HG03108 (cell line): ENCODE measurements around the gene PLEKHH1.

Source experiments
- ATAC-seq: cut with Tn5 transposase; IDR thresholded peaks from one replicate; pipeline ENCODE4 v1.9.1; 2021; ENCODE audit warnings: moderate library complexity; ENCODE audit not compliant: unreplicated experiment

Gene PLEKHH1

DNA sequence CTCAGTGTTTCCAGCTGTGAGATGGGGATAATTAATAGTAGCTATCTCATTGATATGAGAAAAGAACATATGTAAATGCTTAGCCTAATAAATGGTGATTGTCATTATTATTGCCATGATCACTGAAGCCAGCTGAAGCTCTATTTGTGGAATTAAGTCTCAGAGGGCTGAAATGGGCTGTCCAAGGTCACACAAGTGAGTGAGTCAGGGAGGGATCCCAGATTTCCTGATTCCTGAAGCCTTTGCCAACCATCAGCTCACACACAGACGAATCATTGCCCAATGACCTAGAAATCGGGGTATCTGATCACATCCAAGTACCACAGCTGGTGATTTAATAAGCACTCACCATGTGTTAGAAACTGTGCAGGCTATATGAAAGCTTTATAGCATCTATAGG lies 23.0 kb upstream of the PLEKHH1 start:
- ATAC-seq: no peak

DNA sequence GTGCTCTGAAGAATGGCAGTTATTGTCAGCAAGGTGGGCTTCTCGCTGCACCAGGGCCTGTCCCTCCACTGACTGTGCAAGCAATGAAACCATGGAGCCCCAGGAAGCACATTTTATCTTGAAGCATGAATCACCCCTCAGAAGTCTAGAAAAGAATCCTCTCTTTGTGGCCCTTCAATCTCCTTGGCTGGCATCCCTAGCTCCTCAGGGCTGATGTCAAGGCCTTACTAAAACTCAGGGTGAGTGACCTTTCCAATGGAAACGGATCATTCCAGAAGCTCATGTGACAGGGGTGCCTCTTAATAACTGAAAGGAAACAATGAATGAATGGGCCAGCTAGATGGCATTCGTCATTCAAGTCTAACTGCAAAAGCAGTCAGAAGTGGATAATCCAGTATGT lies 22.3 kb upstream of the PLEKHH1 start:
- no peak for ATAC-seq

- no peak for ATAC-seq
These were observed 20.4 kb upstream of the PLEKHH1 start for GRCh38 chr14:67512463-67513310.

GRCh38 chr14:67513631-67514108 lies 19.4 kb upstream of the PLEKHH1 start:
- no peak for ATAC-seq

DNA sequence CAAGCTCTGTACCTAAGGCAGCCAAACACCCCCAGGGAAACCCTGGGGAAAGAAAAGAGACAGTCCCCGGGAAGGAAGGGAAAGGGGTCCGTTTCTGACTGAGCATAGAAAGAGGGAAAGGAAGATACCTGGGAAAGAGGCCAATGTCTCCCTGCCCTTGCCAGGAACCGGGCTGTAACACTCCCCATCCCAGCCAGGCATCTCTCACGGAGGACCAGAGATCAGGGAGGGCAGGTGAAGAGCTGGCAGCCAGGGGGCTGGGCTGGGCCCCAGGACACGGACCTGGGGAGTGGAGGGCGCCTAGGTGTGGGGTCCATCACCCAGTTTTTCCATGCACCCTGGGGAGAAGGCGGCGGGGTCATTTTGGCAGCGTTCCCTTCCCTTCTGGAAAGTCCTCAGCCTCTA lies 18.9 kb upstream of the PLEKHH1 start:
- no peak for ATAC-seq

DNA sequence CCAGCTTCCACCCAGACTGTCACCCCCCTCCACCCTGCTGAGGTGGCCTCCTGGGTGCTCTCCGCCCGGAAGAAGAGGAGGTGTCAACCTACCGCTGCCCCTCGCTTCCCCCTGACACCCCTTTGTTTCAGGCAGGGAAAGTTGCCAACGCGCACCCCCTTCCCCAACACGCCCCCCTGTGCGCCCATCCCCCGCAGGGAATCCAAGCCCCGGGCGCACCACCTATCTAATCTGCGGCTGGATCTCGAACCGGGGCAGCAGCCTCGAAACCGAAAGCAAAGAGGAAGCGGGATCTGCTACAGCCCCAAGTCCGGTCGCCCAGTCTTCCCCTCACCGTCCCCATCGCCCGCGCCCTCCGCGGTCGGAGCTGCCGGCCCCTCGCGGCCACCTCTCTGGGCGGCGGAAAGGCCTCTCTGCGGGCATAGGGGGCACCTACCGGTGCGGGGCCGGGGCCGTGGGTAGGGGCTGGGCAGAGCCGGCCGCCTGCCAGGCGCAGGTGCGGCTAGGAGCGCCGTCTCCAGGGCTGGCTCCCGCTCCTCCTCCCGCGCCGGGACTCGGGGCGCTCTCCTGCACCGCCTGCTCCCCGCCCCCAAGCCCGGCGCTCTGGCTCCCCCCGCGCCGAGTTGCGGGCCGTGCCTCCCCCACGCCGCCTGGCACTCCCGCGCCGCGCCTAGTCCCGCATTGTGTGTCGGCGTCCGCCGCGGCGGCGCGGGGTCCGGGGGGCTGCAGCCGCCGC lies 18.3 kb upstream of the PLEKHH1 start:
- no peak for ATAC-seq

DNA sequence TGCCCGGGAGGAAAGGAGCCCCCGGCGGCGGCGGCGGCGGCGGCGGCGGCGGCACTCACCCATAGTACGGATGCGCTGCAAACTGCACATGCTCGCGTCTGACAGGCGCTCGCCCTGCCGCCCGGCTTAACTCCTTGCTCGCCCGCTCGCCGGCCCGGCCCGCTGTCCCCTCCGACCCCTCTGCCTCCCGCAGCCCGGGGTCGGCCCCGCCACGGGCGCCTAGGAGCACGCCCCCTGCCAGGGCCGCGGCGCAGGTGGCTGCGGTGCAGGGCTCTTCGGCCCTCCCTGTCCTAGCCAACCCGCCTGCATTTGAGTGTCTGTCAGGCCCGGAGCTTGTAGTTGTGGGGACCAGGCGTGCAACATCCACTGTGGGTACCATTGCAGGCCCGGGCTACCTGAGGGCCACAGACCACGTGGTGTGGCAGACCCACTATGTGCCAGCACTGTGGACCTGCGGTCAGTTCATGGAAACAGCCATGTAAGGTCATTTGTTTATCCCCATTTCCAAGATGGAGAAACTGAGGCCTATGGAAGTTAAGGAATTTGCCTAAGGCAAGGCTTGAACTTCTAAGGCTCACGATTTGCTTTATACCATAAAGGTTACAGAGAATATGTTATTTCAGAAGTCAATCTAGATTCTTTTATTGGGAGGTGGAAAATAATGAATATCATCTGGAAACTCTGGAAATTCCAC lies 17.6 kb upstream of the PLEKHH1 start:
- ATAC-seq: no peak

GRCh38 chr14:67516676-67517075 lies 16.4 kb upstream of the PLEKHH1 start:
- no peak for ATAC-seq

GRCh38 chr14:67517083-67517482 lies 16.0 kb upstream of the PLEKHH1 start:
- no peak for ATAC-seq

DNA sequence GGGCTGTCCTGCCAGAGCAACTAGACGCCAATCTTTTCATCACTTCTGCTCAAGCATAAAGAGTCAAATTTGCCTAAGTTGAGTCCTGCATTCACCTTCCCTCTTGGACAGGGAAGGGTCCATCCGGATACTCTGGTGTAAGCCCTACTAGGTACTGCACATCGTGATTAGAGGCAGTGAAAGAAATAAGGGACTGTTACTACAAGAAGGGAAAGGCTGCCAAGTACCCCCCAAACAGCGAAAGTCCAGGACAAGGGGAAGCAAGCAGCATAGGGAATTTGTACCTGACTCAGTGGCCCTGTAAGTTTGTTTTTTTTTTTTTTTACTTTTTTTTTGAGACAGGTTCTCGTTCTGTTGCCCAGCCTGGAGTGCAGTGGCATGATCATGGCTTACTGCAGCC lies 13.7 kb upstream of the PLEKHH1 start:
- ATAC-seq: no peak

- ATAC-seq: no peak
These were observed 12.6 kb upstream of the PLEKHH1 start for GRCh38 chr14:67520482-67520881.

DNA sequence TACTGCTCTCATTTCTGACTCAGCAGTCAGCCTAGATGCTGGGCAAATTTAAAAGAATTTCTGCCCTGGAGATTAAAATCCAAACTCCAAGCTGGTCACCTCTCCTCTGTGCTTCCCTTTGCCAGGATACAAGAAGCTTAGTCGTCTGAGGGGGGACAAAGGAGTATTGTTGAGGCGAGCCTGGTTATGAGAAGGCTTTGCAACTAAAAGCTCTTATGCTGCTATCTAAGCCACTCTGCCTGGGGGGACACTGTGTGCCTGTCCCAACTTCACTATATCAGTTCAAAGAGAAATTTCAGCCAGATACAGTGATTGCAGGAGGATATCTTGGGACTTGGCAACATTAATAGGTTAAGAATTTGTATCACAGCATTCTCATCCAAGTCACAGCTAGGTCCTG lies 10.8 kb upstream of the PLEKHH1 start:
- ATAC-seq: no peak

GRCh38 chr14:67523764-67524633 lies 9.1 kb upstream of the PLEKHH1 start:
- ATAC-seq: no peak

GRCh38 chr14:67524634-67524963 lies 8.5 kb upstream of the PLEKHH1 start:
- ATAC-seq: no peak

- no peak for ATAC-seq
These were observed 7.7 kb upstream of the PLEKHH1 start for GRCh38 chr14:67525389-67525788.

DNA sequence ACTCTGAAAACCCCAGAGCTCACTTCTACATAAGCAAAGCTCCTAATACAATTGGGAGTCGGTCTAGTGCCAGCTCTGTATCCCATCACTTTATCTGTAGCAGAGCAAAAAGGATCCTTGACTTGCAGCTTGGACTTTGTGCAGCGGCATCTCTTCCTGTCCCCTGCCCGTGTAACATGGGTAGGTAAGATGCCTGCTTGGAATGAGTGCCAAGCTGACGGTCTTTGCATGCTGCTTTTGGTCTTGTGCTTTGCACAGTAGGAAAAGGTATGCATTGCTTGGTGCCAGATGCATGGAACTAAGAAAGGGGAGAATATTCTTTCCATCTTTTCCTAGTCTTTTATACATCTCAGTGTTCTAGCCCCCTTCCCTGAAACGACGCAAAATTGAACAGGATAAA lies 6.9 kb upstream of the PLEKHH1 start:
- no peak for ATAC-seq

- no peak for ATAC-seq
These were observed 6.2 kb upstream of the PLEKHH1 start for GRCh38 chr14:67526676-67527459.

- no peak for ATAC-seq
These were observed 5.3 kb upstream of the PLEKHH1 start for GRCh38 chr14:67527756-67528155.

- ATAC-seq: no peak
These were observed 4.8 kb upstream of the PLEKHH1 start for GRCh38 chr14:67528276-67528675.
